ENCODE results near the gene SLC35B1.

Gene SLC35B1

DNA sequence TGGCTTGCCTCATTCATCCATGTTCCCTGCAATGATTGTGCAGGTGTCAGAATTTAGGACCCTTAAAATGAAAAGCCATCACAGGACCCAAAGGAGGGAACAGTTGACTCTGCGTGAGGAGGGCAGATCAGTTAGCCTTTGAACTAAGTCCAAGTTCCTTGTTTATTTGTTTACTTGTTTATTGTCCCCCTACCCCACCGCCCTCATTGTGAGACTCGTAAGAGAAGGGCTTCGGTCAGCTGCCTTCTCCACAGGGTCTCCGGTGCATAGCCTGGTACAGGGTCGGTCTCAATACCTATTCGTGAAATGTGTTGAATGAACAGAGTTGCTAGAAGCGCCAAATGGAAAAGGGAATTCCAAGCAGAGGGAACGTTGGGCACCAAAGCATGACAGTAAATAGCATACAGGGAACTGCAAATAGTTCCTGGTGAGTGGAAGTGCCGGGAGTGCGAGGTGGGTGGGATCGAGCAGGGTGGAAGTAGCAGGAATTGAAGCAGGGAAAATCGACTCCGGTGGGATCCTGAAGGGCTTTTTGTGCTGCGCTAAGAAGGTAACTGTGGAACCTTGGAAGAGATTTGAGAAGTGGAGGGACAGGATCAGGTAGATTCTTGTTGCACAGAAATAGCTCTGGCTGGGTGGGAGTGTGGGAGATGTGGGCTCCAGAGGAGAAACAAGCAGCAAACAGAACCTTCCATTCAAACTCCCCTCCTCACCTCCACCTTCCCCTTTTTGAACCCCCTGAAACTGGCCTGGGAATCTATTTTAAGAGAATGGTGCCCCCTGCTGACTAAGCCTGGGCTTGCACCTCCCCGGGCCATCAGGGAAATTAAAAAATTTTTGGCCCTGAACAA is 12.7 kb downstream of the SLC35B1 start:
- no peak overlapping the region for H3K27ac ChIP-seq (ENCODE audit: low read depth, low read length)
- H3K9me3 ChIP-seq (ENCODE audit: insufficient read depth, low read depth, low read length): no peaks in the 10 kb centered on the region
- H3K4me3 ChIP-seq (ENCODE audit: low read length): peak overlapping the region; percentile 3; the same call in 1 of the 2 replicates
- no peak overlapping the region for H3K9ac ChIP-seq (ENCODE audit: low read depth, low read length)
- WGBS: 58% methylated on average over 16 of the region's 16 CpGs
- H3K36me3 ChIP-seq (ENCODE audit: insufficient read depth, low read length): peaks cover 2% of the 10 kb centered on the region; the same call in 1 of the 2 replicates
- H3K27me3 ChIP-seq (ENCODE audit: insufficient read depth, low read length): no peaks in the 10 kb centered on the region
- H3K4me1 ChIP-seq (ENCODE audit: insufficient read depth, low read length): peaks cover 7% of the 10 kb centered on the region

DNA sequence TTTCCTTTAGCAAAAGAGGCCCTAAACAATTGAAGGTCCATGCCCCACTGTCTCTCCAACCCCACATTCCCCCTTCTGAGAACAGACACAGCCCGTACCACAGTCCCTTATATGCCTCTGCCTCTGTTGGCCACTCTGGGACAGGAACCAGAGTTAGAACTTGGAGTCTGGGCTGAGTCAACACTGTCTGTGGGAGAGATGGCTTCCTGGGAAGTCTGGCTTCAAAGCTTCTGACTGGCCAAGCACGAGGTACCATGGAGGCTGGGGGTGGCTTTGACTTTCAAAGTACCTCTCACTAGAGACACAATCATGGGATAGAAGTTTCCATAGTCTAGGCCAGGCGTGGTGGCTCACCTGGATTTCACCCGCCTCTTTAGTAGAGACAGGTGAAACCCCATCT is 15.0 kb downstream of the SLC35B1 start:
- Histone ChIP-seq H3K27ac (ENCODE audit: low read depth, low read length) (no peak overlapping the region), H3K4me3 (ENCODE audit: low read length) (no peak overlapping the region), H3K9ac (ENCODE audit: low read depth, low read length) (no peak overlapping the region), H3K4me1 (ENCODE audit: insufficient read depth, low read length) (peaks cover 7% of the 10 kb centered on the region), H3K36me3 (ENCODE audit: insufficient read depth, low read length) (no peaks in the 10 kb centered on the region), H3K27me3 (ENCODE audit: insufficient read depth, low read length) (no peaks in the 10 kb centered on the region), H3K9me3 (ENCODE audit: insufficient read depth, low read depth, low read length) (no peaks in the 10 kb centered on the region)
- WGBS: 89% methylated on average over 4 of the region's 4 CpGs

DNA sequence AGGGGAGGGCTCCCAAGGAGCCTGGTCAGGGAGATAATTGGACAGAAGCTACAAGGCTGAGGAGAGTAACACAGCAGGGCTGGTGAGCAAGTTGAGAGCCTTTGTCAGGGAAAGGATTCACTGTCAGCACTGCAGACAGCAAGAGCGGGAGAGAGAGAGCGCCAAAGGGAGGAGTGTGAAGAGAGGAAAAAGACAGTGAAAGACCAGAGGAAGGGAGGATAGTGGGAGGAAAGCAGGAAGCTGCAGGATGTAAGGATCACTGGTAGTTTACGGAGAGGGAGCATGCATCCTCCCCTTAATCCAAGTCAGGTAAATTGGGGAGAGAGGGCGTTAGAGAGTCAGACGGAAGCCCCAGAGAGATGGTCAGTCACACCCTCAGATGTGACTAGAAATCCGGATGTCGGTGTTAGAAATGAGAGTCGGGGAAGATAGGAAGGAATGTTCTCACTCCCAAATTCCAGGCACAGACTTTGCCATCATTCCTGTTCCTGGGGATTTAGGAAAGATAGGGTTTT is 16.0 kb downstream of the SLC35B1 start:
- Histone ChIP-seq H3K4me1 (ENCODE audit: insufficient read depth, low read length) (peaks cover 7% of the 10 kb centered on the region), H3K27ac (ENCODE audit: low read depth, low read length) (no peak overlapping the region), H3K36me3 (ENCODE audit: insufficient read depth, low read length) (no peaks in the 10 kb centered on the region), H3K9ac (ENCODE audit: low read depth, low read length) (no peak overlapping the region), H3K9me3 (ENCODE audit: insufficient read depth, low read depth, low read length) (no peaks in the 10 kb centered on the region), H3K27me3 (ENCODE audit: insufficient read depth, low read length) (no peaks in the 10 kb centered on the region), H3K4me3 (ENCODE audit: low read length) (no peak overlapping the region)
- WGBS: 68% methylated on average over 8 of the region's 8 CpGs

DNA sequence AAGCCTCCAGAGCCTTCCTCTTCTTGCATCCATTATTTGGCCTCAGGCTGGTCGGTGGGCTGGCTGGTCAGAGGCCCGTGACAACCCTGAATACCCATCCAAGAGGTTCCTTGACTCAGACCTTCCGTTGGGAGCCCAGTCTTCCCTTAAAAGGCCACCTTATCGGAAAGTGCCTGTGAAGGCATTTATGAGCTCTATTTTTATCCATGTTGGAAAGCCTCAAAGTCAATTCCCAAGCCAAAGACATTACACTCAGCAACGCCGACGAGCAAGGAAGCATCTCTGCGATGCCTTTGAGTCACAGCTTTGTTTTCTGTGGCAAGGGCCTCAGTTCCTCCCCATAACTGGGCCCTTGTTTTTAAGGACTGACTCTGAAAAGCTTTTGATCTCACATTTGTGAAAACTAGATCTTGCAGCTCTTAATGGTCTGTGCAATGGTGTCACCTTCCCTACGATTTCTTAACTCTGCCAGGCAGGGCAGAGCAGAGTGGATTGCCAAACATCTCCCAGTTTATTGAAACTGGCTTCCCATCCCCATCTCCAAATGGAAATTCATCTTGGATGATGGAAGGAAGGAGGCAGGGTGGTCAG is 16.6 kb downstream of the SLC35B1 start:
- no peaks in the 10 kb centered on the region for H3K27me3 ChIP-seq (ENCODE audit: insufficient read depth, low read length)
- H3K27ac ChIP-seq (ENCODE audit: low read depth, low read length): no peak overlapping the region
- no peak overlapping the region for H3K9ac ChIP-seq (ENCODE audit: low read depth, low read length)
- no peak overlapping the region for H3K4me3 ChIP-seq (ENCODE audit: low read length)
- H3K36me3 ChIP-seq (ENCODE audit: insufficient read depth, low read length): no peaks in the 10 kb centered on the region
- peaks cover 7% of the 10 kb centered on the region for H3K4me1 ChIP-seq (ENCODE audit: insufficient read depth, low read length)
- 91% methylated on average over 9 of the region's 9 CpGs for WGBS
- no peaks in the 10 kb centered on the region for H3K9me3 ChIP-seq (ENCODE audit: insufficient read depth, low read depth, low read length)

DNA sequence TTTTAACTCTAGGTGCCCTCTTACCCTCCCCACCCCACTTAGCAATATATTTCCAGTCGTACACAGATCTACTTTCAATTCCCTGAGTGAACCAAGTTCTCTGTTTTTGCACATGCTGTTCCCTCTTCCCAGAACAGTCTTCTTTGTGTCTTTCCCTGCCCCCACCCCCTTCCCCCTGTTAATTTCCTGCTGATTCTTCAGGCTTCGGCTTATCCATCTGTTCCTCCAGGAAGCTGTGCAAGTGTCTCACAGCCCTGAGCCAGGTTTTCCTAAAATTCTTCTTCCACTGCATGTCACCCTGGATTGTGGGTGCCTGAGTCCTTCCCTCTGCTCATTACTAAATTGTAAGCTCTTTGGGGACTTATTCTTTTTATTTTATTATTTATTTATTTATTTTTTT is 17.5 kb downstream of the SLC35B1 start:
- H3K9me3 ChIP-seq (ENCODE audit: insufficient read depth, low read depth, low read length): no peaks in the 10 kb centered on the region
- H3K4me3 ChIP-seq (ENCODE audit: low read length): no peak overlapping the region
- no peak overlapping the region for H3K9ac ChIP-seq (ENCODE audit: low read depth, low read length)
- H3K27ac ChIP-seq (ENCODE audit: low read depth, low read length): no peak overlapping the region
- H3K27me3 ChIP-seq (ENCODE audit: insufficient read depth, low read length): no peaks in the 10 kb centered on the region
- no peaks in the 10 kb centered on the region for H3K36me3 ChIP-seq (ENCODE audit: insufficient read depth, low read length)
- H3K4me1 ChIP-seq (ENCODE audit: insufficient read depth, low read length): peaks cover 7% of the 10 kb centered on the region
- WGBS: 83% methylated on average over 2 of the region's 2 CpGs

DNA sequence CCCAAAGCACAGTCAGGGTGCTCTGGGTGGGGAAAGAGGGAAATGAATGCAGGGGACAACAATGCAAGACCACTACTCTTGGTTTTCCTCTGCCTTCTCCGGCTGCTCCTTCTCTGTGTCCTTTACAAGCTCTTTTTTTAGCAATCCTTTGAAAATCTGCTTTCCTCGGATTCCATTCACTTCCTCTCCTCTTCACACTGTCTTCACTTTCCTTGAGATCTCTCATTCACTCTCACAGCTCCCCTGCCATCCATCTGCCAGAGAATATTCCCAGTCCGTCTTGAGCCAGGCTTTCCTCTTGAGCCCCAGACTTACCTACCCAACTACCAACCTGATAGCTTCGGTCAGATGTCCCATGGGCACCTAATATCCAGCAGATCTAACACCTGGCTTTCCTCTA is 18.9 kb downstream of the SLC35B1 start:
- Histone ChIP-seq H3K9me3 (ENCODE audit: insufficient read depth, low read depth, low read length) (no peaks in the 10 kb centered on the region), H3K36me3 (ENCODE audit: insufficient read depth, low read length) (no peaks in the 10 kb centered on the region), H3K27ac (ENCODE audit: low read depth, low read length) (no peak overlapping the region), H3K27me3 (ENCODE audit: insufficient read depth, low read length) (no peaks in the 10 kb centered on the region), H3K9ac (ENCODE audit: low read depth, low read length) (no peak overlapping the region), H3K4me1 (ENCODE audit: insufficient read depth, low read length) (peaks cover 7% of the 10 kb centered on the region), H3K4me3 (ENCODE audit: low read length) (no peak overlapping the region)
- WGBS: 71% methylated on average over 4 of the region's 4 CpGs

DNA sequence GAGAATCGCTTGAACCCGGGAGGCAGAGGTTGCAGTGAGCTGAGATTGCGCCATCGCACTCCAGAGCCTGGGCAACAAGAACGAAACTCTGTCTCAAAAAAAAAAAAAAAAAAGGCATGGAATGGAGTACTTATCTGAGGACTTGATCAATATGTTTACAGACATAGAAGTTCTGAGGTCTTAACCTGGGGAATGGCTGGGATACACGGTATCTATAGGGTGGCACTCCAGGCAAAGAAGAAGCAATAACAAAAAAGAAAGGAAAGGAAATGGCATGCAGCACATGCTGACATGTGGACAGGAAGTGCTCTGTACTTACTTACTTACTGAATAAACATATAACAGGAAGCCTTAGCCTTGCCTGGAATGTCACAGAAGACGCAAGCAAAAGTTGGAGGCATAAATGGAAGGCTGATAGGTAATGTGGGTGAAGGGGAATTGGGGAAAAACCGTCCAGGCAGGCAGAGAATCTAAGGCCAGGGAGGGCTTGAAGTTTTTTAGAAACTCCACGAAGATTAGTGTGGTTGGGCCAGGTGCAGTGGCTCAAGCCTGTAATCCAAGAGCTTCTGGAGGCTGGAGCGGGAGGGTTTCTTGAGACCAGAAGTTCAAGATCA is 19.8 kb downstream of the SLC35B1 start:
- H3K9ac ChIP-seq (ENCODE audit: low read depth, low read length): no peak overlapping the region
- 88% methylated on average over 10 of the region's 10 CpGs for WGBS
- H3K4me1 ChIP-seq (ENCODE audit: insufficient read depth, low read length): peaks cover 7% of the 10 kb centered on the region
- H3K9me3 ChIP-seq (ENCODE audit: insufficient read depth, low read depth, low read length): no peaks in the 10 kb centered on the region
- no peak overlapping the region for H3K4me3 ChIP-seq (ENCODE audit: low read length)
- H3K36me3 ChIP-seq (ENCODE audit: insufficient read depth, low read length): no peaks in the 10 kb centered on the region
- H3K27me3 ChIP-seq (ENCODE audit: insufficient read depth, low read length): no peaks in the 10 kb centered on the region
- H3K27ac ChIP-seq (ENCODE audit: low read depth, low read length): no peak overlapping the region

DNA sequence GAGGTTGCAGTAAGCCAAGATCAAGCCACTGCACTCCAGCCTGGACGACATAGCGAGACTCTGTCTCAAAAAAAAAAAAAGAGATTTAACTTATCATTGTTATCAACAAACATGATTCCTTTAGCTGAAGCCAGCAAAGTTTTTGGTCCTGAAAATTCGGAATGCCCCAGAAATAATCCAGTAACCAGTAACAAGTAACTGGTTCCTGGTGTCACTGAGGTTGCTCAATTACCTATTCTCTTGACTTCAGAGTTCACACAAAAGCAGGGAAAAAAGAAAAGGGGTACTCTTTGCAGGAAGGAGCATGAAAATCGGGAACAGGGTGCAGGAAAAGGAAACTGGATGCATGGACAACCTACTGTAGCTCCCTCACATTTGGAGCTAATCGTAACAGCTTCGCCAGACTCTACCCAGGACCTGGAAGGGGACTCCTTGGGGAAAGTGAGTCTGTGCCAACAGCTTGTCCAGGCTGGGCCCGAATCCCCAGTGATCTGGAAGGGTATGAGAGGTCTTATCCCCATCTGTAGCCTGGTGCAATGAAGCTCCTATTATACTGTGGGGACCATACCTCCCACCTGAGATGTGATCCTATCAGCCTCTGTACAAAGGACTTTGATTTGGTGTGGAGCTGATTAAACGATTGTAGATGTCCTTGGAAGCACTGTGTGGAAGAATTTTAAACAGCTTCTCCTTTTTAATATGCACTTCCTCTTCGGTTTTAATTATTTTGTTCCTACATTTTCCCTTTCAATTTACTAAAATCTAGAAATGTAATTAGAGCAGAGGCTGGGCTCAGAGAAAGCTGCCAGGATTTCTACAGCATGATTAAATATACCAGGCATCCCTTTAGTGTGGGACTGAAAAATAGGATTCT is 26.4 kb downstream of the SLC35B1 start:
- 88% methylated on average over 7 of the region's 9 CpGs for WGBS
- Histone ChIP-seq H3K27me3 (ENCODE audit: insufficient read depth, low read length) (no peaks in the 10 kb centered on the region), H3K4me1 (ENCODE audit: insufficient read depth, low read length) (peaks cover 9% of the 10 kb centered on the region)

DNA sequence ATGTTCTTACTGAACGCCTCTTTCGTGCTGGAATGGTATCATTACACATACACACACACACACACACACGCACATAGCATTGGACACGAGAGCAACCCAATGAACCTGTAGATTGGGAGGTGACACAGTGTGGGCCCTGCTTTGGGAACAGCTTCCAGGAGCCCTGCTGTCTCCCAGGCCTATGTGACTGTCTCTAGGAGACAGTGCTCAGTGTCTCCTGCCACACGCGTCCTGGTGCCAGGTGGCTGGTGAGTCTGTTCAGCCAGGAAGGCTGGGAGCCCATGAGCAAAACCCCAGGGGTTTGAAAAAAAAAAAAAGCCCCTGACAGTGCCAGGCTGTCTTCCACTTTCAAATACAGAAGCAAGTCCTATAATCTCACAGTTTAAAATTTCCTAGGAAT is 27.4 kb downstream of the SLC35B1 start:
- Histone ChIP-seq H3K9me3 (ENCODE audit: insufficient read depth, low read depth, low read length) (peaks cover 4% of the 10 kb centered on the region; the same call in 1 of the 2 replicates), H3K4me1 (ENCODE audit: insufficient read depth, low read length) (peaks cover 13% of the 10 kb centered on the region), H3K27ac (ENCODE audit: low read depth, low read length) (no peak overlapping the region), H3K27me3 (ENCODE audit: insufficient read depth, low read length) (no peaks in the 10 kb centered on the region), H3K4me3 (ENCODE audit: low read length) (no peak overlapping the region), H3K9ac (ENCODE audit: low read depth, low read length) (no peak overlapping the region), H3K36me3 (ENCODE audit: insufficient read depth, low read length) (peaks cover 2% of the 10 kb centered on the region; the same call in 1 of the 2 replicates)
- WGBS: 87% methylated on average over 5 of the region's 6 CpGs

More for the DNA sequence above, 26.4 kb downstream of the SLC35B1 start:
- Histone ChIP-seq H3K36me3 (ENCODE audit: insufficient read depth, low read length) (no peaks in the 10 kb centered on the region), H3K9ac (ENCODE audit: low read depth, low read length) (no peak overlapping the region), H3K4me3 (ENCODE audit: low read length) (no peak overlapping the region), H3K27ac (ENCODE audit: low read depth, low read length) (no peak overlapping the region), H3K9me3 (ENCODE audit: insufficient read depth, low read depth, low read length) (peaks cover 4% of the 10 kb centered on the region; the same call in 1 of the 2 replicates)

DNA sequence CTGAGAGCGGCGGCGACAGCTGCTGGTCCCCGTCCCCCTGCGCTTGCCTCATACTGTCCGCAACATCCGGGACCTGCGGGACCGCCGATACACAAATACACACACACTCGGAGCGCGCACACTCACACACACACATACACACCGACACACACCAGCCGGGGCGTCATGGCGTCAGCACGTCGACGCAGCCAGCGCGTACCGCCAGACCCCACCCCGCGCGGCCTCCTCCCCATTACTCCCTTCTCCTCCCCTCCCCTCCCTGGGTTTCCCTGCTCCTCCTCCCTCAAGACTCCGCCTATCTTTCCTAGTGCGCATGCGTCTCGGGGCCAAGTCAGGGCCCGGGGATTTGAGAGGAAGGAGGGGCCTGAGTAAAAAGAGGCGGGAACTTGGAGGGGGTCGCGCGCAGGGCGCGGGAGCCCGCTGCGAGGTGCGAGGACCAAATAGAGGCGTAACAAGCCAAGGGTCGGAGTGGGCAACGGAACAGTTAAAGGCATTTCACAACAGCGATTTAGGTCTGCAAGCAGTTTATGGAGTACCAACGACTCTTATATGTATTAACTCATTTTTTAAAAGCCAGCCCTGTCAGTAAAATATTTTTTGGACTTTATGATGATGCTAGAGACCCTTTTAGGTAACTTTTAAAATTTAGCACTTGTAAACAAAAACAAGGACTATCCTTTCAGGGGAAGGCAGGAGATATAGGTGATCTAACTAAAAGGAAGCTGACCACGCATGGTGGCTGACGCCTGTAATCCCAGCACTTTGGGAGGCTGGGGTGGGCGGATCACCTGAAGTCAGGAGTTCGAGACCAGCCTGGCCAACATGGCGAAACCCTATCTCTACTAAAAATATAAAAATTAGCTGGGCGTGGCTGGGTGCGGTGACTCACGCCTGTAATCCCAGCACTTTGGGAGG is 29.6 kb downstream of the SLC35B1 start, which contains the start of gene SPOP:
Gene SPOP (minus strand): TSS at position 165 of the 915 bp plus-strand sequence. CDS start 55,287 bp downstream, outside the sequence.
- H3K36me3 ChIP-seq (ENCODE audit: insufficient read depth, low read length): peaks cover 10% of the 10 kb centered on the region; the same call in 1 of the 2 replicates
- WGBS: 17% methylated on average over 52 of the region's 53 CpGs
- H3K9me3 ChIP-seq (ENCODE audit: insufficient read depth, low read depth, low read length): peaks cover 4% of the 10 kb centered on the region; the same call in 1 of the 2 replicates
- peak within 1 kb of the TSS; percentile 82 for H3K4me3 ChIP-seq (ENCODE audit: low read length)
- H3K27me3 ChIP-seq (ENCODE audit: insufficient read depth, low read length): no peaks in the 10 kb centered on the region
- peaks cover 13% of the 10 kb centered on the region for H3K4me1 ChIP-seq (ENCODE audit: insufficient read depth, low read length)
- H3K27ac ChIP-seq (ENCODE audit: low read depth, low read length): peak within 1 kb of the TSS; percentile 92
- peak within 1 kb of the TSS; percentile 81 for H3K9ac ChIP-seq (ENCODE audit: low read depth, low read length)
